ENCODE measurements around the gene MACO1.
"Not testable (repeated sequence)": the region's sequence is repeated elsewhere in the genome, so short reads cannot be mapped to it uniquely, and the experiment has no call there.

The MACO1 gene

GRCh38 chr1:25458541-25459298 is 28.0 kb downstream of the MACO1 start:
- no peak for DNase-seq (ENCODE audit: low read depth in 3 of 3, low spot score in 1 of 3)

GRCh38 chr1:25460020-25460419 is 29.3 kb downstream of the MACO1 start:
- no peak for DNase-seq (ENCODE audit: low read depth in 3 of 3, low spot score in 1 of 3)

- not testable (repeated sequence) for DNase-seq (ENCODE audit: low read depth in 3 of 3, low spot score in 1 of 3)
These were observed 30.1 kb downstream of the MACO1 start for GRCh38 chr1:25460816-25461215.

- no peak for DNase-seq (ENCODE audit: low read depth in 3 of 3, low spot score in 1 of 3)
These were observed 31.2 kb downstream of the MACO1 start for GRCh38 chr1:25461849-25462248.

GRCh38 chr1:25462732-25463131 is 32.0 kb downstream of the MACO1 start:
- DNase-seq (ENCODE audit: low read depth in 3 of 3, low spot score in 1 of 3) = no peak

GRCh38 chr1:25467193-25467592 is 36.5 kb downstream of the MACO1 start:
- no peak for DNase-seq (ENCODE audit: low read depth in 3 of 3, low spot score in 1 of 3)

GRCh38 chr1:25467616-25468015 is 36.9 kb downstream of the MACO1 start:
- no peak for DNase-seq (ENCODE audit: low read depth in 3 of 3, low spot score in 1 of 3)

- no peak for DNase-seq (ENCODE audit: low read depth in 3 of 3, low spot score in 1 of 3)
These were observed 37.3 kb downstream of the MACO1 start for GRCh38 chr1:25468033-25468432.

GRCh38 chr1:25469177-25469576 is 38.5 kb downstream of the MACO1 start:
- no peak for DNase-seq (ENCODE audit: low read depth in 3 of 3, low spot score in 1 of 3)

- peak in 1 of 3 donors; percentile 5 for DNase-seq (ENCODE audit: low read depth in 3 of 3, low spot score in 1 of 3)
These were observed 41.8 kb downstream of the MACO1 start for GRCh38 chr1:25472471-25472870.

- DNase-seq (ENCODE audit: low read depth in 3 of 3, low spot score in 1 of 3) = no peak
These were observed 43.0 kb downstream of the MACO1 start for GRCh38 chr1:25473653-25474225.

GRCh38 chr1:25474439-25475047 is 43.8 kb downstream of the MACO1 start:
- no peak for DNase-seq (ENCODE audit: low read depth in 3 of 3, low spot score in 1 of 3)

GRCh38 chr1:25476186-25477097 is 45.7 kb downstream of the MACO1 start:
- DNase-seq (ENCODE audit: low read depth in 3 of 3, low spot score in 1 of 3) = no peak

- no peak for DNase-seq (ENCODE audit: low read depth in 3 of 3, low spot score in 1 of 3)
These were observed 46.8 kb downstream of the MACO1 start for GRCh38 chr1:25477448-25478034.

GRCh38 chr1:25478633-25479032 is 47.9 kb downstream of the MACO1 start:
- no peak for DNase-seq (ENCODE audit: low read depth in 3 of 3, low spot score in 1 of 3)

- no peak for DNase-seq (ENCODE audit: low read depth in 3 of 3, low spot score in 1 of 3)
These were observed 50.9 kb downstream of the MACO1 start for GRCh38 chr1:25481625-25482024.

- no peak for DNase-seq (ENCODE audit: low read depth in 3 of 3, low spot score in 1 of 3)
These were observed 51.5 kb downstream of the MACO1 start for GRCh38 chr1:25482211-25482610.

- DNase-seq (ENCODE audit: low read depth in 3 of 3, low spot score in 1 of 3) = no peak
These were observed 53.4 kb downstream of the MACO1 start for GRCh38 chr1:25484096-25484495.

- DNase-seq (ENCODE audit: low read depth in 3 of 3, low spot score in 1 of 3) = no peak
These were observed 53.8 kb downstream of the MACO1 start for GRCh38 chr1:25484533-25484932.

GRCh38 chr1:25485536-25486411 is 55.1 kb downstream of the MACO1 start:
- no peak for DNase-seq (ENCODE audit: low read depth in 3 of 3, low spot score in 1 of 3)

Measured in stimulated activated CD4-positive, alpha-beta T cell treated with anti-CD3 and anti-CD28 coated beads, TNF-alpha, amount 100 ng/mL, for 1 hour (primary cell).